A673 (cell line): Measurements from ENCODE around the gene ABCA2.

ENCODE experiments used
- CTCF ChIP-seq: fragments of 300-800, 200-600 bp; sonication (generic); conservative IDR thresholded peaks from 2 replicates; pipeline ENCODE4 v1.5.1; 2017; ENCODE audit warnings: low read depth, mild to moderate bottlenecking, antibody characterized with exemption, low read length, moderate library complexity, mixed read lengths
- EZH2 ChIP-seq: fragments of 200-600 bp; sonication (generic); IDR thresholded peaks from 2 replicates; pipeline ENCODE4 v1.6.1; 2017; ENCODE audit warnings: borderline replicate concordance, low read depth, mild to moderate bottlenecking, mixed read lengths, antibody characterized with exemption, low read length; ENCODE audit not compliant: poor library complexity, severe bottlenecking

DNA sequence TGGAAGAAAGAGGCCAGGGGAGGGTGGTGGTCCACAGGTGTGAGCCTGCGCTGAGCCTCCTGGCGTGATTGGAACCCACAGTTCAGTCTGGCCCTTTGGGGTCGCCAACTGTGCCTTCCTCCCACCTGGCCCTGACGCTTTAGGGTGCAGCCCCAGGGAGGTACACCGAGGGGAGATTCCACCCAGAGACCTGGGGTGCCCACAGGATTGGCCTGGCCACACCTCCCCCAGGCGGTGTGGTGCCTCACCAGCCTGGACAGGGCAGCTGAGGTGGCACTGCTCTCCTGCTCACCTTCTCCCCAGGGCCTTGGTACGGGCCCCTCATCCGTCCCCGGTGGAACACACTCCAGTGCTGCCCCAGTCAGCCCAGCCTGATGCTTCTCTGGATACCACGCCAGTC is 30.7 kb downstream of the ABCA2 start:
- TF ChIP-seq CTCF (no peak), EZH2 (no peak)
